SH-SY5Y (cell line): ENCODE data around the gene TPX2.

ENCODE experiments used
- GATA2 ChIP-seq: IDR thresholded peaks from 2 replicates; pipeline ENCODE4 v1.6.1; 2011; ENCODE audit warnings: mild to moderate bottlenecking, low read depth, low read length
- GATA3 ChIP-seq: IDR thresholded peaks from 2 replicates; pipeline ENCODE4 v1.6.1; 2011; ENCODE audit warnings: low read depth, mild to moderate bottlenecking, low read length, moderate library complexity

GRCh38 chr20:31708736-31709534 lies 30.2 kb upstream of the TPX2 start:
- no peak for TF ChIP-seq GATA2
- TF ChIP-seq GATA3, result no peak
